ENCODE data around the gene TJP1. TPM values are rescaled to one million over a fixed set of nuclear protein-coding genes. Genes with fewer than 3 reads are reported as not detected.

The TJP1 gene
- total RNA-seq, 1 donor: 95.3 TPM

DNA sequence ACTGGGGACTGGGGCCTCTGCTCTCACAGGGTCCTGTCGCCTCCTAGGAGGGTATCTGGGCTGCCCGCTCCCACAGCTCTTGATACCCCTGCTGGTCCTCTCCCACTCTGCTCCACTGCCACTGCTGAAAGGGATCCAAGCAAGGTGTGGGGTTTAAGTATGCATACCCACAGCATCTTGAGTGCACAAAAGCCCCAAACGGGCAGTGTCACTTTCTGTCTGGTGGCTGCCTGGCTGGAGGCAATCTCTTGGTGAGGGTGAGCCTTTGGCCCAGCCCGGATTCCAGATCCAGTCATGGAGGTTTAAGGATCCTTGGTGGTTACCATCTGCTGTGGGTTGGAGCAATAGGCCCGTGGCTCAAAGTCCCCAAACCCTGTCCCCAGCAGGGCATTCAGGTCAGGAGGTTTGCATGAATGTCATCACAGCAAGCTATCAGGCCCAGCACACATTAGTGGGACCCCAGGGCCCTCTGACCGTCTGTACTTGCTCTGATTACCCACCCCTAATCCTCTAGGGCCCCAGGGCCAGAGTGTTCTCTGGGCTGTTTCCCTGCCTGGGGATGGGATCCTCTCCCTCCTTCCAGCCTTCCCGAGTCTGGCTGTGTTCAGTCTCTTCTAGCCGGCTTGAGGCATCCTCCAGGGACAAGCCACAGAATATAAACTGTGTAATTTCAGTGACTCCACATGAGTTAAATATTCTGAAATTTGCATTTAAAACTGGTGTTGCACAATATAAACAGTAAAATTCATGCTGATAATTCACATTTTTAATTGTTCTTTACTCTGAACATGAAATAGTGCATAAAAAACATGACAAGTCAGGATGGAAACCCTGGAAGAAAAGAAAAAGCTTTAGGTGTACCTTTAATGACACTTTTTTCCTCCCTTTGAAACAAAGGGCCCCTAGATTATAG lies 4.9 kb upstream of the TJP1 start:
- TF ChIP-seq, protein P1, sequence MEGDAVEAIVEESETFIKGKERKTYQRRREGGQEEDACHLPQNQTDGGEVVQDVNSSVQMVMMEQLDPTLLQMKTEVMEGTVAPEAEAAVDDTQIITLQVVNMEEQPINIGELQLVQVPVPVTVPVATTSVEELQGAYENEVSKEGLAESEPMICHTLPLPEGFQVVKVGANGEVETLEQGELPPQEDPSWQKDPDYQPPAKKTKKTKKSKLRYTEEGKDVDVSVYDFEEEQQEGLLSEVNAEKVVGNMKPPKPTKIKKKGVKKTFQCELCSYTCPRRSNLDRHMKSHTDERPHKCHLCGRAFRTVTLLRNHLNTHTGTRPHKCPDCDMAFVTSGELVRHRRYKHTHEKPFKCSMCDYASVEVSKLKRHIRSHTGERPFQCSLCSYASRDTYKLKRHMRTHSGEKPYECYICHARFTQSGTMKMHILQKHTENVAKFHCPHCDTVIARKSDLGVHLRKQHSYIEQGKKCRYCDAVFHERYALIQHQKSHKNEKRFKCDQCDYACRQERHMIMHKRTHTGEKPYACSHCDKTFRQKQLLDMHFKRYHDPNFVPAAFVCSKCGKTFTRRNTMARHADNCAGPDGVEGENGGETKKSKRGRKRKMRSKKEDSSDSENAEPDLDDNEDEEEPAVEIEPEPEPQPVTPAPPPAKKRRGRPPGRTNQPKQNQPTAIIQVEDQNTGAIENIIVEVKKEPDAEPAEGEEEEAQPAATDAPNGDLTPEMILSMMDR (IDR thresholded peaks at IDR 0.05; ENCODE audit: insufficient read depth, low read length): no peak
- DNase-seq (ENCODE audit: low read depth): no peak
- no peak overlapping the region for H3K4me3 ChIP-seq (ENCODE audit: low read depth, low read length)

DNA sequence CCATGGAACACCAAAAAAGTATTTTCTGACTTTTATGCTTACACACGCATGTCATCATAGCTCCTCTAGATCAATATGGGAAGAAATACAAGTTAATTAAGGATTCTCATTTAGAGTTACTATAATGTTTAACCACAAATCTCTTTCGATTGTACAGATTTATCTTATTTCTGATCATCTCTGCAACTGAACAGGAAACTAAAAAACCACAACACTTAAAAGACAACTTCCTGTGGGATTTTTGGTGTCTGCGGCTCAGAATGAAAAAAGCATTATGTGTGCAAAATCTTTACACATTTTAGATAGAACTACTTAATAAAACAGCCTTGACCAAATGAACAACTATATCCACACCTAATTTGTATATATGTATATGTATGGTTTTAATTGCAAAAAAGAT lies 3.0 kb upstream of the TJP1 start:
- no peak overlapping the region for H3K4me3 ChIP-seq (ENCODE audit: low read depth, low read length)
- TF ChIP-seq, protein P1 (IDR thresholded peaks at IDR 0.05; ENCODE audit: insufficient read depth, low read length): no peak
- DNase-seq (ENCODE audit: low read depth): no peak

DNA sequence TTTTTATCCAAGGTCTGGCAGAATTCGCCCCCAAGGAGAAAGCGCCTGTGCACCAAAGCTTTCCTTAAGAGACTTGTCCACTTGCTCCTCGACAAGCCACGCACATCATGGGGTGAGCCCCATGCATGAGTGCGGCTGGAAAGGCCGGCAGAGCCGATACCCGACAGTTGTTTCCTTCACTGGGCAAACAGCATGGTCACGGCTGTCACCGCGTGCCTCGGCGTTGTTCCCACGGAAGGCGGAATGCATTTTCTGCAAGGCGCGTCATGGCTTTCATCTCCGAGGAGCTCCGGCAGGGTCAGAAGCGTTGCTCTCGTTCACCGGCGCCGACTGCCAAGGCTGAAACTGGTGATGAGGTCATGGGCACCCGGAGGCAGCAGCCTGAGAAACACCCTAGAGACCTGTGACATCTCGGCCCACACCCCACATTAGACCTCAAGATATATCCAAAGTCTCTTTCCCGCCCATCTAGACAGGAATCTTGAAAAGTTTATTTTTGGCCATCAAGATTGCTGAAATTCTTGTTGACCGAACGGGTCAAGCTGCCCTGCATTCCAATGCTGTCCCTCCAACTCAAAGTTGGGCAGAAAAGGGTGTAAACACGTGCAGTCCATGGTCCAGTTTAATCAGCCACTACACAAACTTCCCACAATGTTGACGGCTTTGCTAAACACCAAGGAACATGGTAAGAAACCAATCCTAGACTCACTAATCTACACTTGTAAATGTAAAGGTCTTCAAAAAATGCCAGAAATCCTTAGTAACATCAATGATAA lies 604 bp upstream of the TJP1 start:
- peak; percentile 77 for DNase-seq (ENCODE audit: low read depth)
- TF ChIP-seq, protein P1 (IDR thresholded peaks at IDR 0.05; ENCODE audit: insufficient read depth, low read length): no peak
- peak overlapping the region; percentile 82 for H3K4me3 ChIP-seq (ENCODE audit: low read depth, low read length)

DNA sequence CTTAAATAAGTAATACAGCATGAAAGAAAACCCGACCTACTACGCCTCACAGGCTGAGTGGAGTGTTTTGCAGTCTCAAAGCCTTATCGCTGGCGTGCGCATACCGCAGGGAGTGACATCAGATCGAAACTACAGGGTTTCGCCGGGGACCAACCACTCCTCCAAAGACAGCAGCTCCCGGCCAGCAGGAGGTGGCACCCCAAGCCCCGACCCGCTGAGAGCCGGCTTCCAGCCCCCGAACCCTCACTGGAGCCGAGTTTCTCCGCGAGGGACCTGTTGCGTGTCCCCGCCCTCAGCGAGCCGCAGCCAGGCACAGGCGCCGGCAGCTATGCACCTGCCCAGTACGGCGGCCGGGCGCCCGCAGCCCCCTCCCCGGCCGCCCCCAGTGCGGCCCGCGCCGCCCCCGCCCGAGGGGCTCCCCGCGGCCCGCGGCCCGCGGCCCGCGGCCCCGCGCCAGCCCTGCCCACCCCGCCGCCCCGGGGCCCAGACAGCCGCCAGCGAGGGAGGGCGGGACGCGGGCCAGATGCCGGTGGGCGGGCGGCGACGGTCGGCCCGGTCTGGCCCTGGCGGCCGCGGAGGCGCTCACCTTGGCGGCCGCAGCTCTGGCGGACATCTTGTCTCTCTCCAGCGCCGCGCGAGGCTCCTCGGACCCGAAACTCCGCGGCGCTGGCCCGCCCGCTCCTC lies 710 bp downstream of the TJP1 start:
- peak; percentile 77 for DNase-seq (ENCODE audit: low read depth)
- TF ChIP-seq, protein P1 (IDR thresholded peaks at IDR 0.05; ENCODE audit: insufficient read depth, low read length): peak; percentile 46
- H3K4me3 ChIP-seq (ENCODE audit: low read depth, low read length): peak overlapping the region; percentile 82

DNA sequence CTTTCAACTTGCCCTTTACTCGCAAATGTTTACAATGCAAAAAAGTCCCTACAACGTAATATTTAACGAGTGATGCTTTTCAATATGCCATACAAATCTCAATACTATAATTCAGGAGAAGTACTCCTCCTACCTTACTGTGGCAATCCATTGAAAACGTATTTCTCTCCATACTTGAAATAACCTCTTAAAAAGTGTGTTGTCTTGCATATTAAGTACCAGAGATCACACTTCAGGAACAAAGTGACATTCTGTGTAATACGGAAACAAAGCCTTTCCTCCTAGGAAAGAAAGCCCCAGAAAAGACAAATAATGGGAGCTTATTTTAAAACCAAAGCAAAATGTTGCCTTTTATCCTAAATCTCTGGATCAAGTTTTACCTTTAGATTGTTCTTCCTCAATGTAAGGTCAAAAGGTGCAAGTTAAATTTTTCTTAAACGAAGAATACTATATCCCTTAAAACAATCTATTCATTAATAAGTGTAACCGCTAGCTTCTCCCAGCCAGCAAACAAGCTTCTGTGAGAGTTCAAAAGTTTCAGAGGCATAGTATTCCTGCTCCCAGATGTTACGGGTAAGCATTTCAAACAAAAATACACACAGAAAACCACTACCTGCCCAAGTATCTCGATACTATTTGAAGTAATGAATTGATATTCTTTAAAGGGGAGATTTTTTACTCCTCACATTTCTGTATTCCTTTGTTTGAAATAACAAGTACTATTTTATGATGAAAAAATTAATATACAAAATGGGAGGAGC lies 1.7 kb downstream of the TJP1 start:
- TF ChIP-seq, protein P1 (IDR thresholded peaks at IDR 0.05; ENCODE audit: insufficient read depth, low read length): no peak
- DNase-seq (ENCODE audit: low read depth): peak; percentile 31
- peak overlapping the region; percentile 82 for H3K4me3 ChIP-seq (ENCODE audit: low read depth, low read length)

DNA sequence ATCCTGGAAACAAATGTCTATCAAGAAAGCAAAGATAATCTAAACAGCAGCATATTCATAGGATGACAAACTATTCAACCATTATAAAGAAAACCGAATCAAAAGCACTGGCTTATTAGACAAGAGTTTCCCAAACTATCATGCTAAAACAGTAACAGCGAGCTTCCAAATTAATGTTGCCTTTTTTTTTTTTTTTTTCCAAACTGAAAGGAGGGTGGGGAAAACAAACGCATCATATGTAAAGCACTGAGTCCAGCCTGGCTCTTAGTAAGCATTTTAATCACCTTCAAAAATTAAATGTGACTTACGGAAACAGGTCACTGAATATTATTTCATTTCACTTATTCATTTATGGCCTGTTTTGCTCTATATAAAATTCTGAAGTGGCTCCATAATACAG lies 2.3 kb downstream of the TJP1 start:
- TF ChIP-seq, protein P1 (IDR thresholded peaks at IDR 0.05; ENCODE audit: insufficient read depth, low read length): no peak
- peak overlapping the region; percentile 82 for H3K4me3 ChIP-seq (ENCODE audit: low read depth, low read length)
- DNase-seq (ENCODE audit: low read depth): no peak

Data from fibroblast of the aortic adventitia (primary cell).